K562 (cell line): Measurements from ENCODE around the gene ADAM15. TPM values are rescaled to one million over a fixed set of nuclear protein-coding genes. Genes with fewer than 3 reads are reported as not detected.

Source experiments
- DMBX1 ChIP-seq: fragments of 250-450 bp; sonication (Bioruptor Pico); IDR thresholded peaks from 2 replicates; pipeline ENCODE4 v1.8.0; 2022; ENCODE audit warnings: inconsistent platforms, mild to moderate bottlenecking, moderate library complexity, borderline replicate concordance
- FOXK2 ChIP-seq, 2 experiments: fragments of 450-650 bp; IDR thresholded peaks in 1 of 2; conservative IDR thresholded peaks in 1 of 2; 2 replicates each; pipeline ENCODE4 v1.6.1; 2016; ENCODE audit warnings: low read depth in 2 of 2, mild to moderate bottlenecking in 1 of 2
- MTA1 ChIP-seq: fragments of 450-650 bp; IDR thresholded peaks from 2 replicates; pipeline ENCODE4 v1.6.1; 2017; ENCODE audit warnings: borderline replicate concordance
- NELFE ChIP-seq: IDR thresholded peaks from 2 replicates; pipeline ENCODE4 v1.6.1; 2011; ENCODE audit warnings: mild to moderate bottlenecking; ENCODE audit not compliant: insufficient read depth, insufficient read length
- NFIX ChIP-seq: fragments of 250-450 bp; sonication (Bioruptor Pico); IDR thresholded peaks from 2 replicates; pipeline ENCODE4 v1.4.0; 2020; ENCODE audit warnings: low read depth, mild to moderate bottlenecking, moderate library complexity
- POLR2H ChIP-seq: IDR thresholded peaks from 2 replicates; pipeline ENCODE4 v1.6.1; 2016; ENCODE audit warnings: missing genetic modification characterization, low read depth, mild to moderate bottlenecking, control low read depth, missing compliant biosample characterization, moderate library complexity
- SMARCC2 ChIP-seq: fragments of 450-650 bp; IDR thresholded peaks from 2 replicates; pipeline ENCODE4 v1.6.1; 2017; ENCODE audit warnings: antibody characterized with exemption, moderate library complexity, mild to moderate bottlenecking, low read depth
- SMARCE1 ChIP-seq: fragments of 450-650 bp; IDR thresholded peaks from 2 replicates; pipeline ENCODE4 v1.7.1; 2016; ENCODE audit warnings: mild to moderate bottlenecking
- TAF1 ChIP-seq: IDR thresholded peaks from 2 replicates; pipeline ENCODE4 v1.6.1; 2011; ENCODE audit warnings: mild to moderate bottlenecking, low read length, moderate library complexity; ENCODE audit not compliant: insufficient read depth, control insufficient read depth, severe bottlenecking; ENCODE audit errors: extremely low read depth
- ZEB2 ChIP-seq: fragments of 450-650 bp; IDR thresholded peaks from 2 replicates; pipeline ENCODE4 v1.6.1; 2016
- ZNF12 ChIP-seq: sonication (generic); formaldehyde crosslinking; IDR thresholded peaks from 2 replicates; pipeline ENCODE4 v1.4.0; 2020; ENCODE audit warnings: mild to moderate bottlenecking, missing genetic modification reagents
- ZNF224 ChIP-seq: sonication (generic); formaldehyde crosslinking; IDR thresholded peaks from 2 replicates; pipeline ENCODE4 v1.8.0; 2022; ENCODE audit warnings: mild to moderate bottlenecking, missing genetic modification reagents
- ZNF785 ChIP-seq: fragments of 250-450 bp; sonication (Bioruptor Pico); IDR thresholded peaks from 2 replicates; pipeline ENCODE4 v1.4.0; 2020; ENCODE audit warnings: mild to moderate bottlenecking
- polyA plus RNA-seq, 8 experiments: library from polyadenylated mRNA; depleted of rRNA in 4 of 8; stranded (reverse) in 5 of 8; unstranded in 3 of 8; fragments of >200 nt; fragmentation: Nextera tagmentation in 2 of 8; fragmentation: Illumina TruSeq in 1 of 8; extraction: Ambion mirVana in 2 of 8; extraction: Trizol in 1 of 8; gene quantifications; 2 replicates each; pipeline versions ENCODE4 v1.2.1 to v1.2.3, GENCODE V29; 2011 to 2014; ENCODE audit warnings: inconsistent platforms in 1 of 8, missing spikeins in 1 of 8
- total RNA-seq, 7 experiments: library from RNA; depleted of rRNA in 6 of 7; stranded (reverse); fragments of >200 nt in 6 of 7; fragmentation: Illumina TruSeq in 2 of 7; extraction: Trizol in 2 of 7; gene quantifications; 2 replicates each; pipeline versions ENCODE4 v1.2.1 to v1.2.3, GENCODE V29; 2011 to 2021; ENCODE audit warnings: low replicate concordance in 1 of 7
- TF ChIP-seq, protein P1 (sequence below): fragments of 250-450 bp; sonication (Bioruptor Pico); IDR thresholded peaks from 2 replicates; pipeline ENCODE4 v1.5.0; 2021; ENCODE audit warnings: mild to moderate bottlenecking, moderate library complexity
- TF ChIP-seq, protein P2 (sequence below): fragments of 150-350 bp; conservative IDR thresholded peaks from 2 replicates; pipeline ENCODE4 v1.6.1; 2014; ENCODE audit warnings: low read length
- TF ChIP-seq, protein P3 (sequence below): fragments of 450-650 bp; IDR thresholded peaks from 2 replicates; pipeline ENCODE4 v1.6.1; 2016; ENCODE audit warnings: low read depth, mild to moderate bottlenecking, moderate library complexity
- TF ChIP-seq, protein P4 (sequence below): fragments of 250-450 bp; sonication (Bioruptor Pico); IDR thresholded peaks from 2 replicates; pipeline ENCODE4 v1.8.0; 2021; ENCODE audit warnings: moderate library complexity, mild to moderate bottlenecking, inconsistent platforms
- TF ChIP-seq, protein P5 (sequence below), 2 experiments: fragments of 200-800 bp in 1 of 2; sonication (Bioruptor generic) in 1 of 2; sonication (generic) in 1 of 2; formaldehyde crosslinking in 1 of 2; IDR thresholded peaks in 1 of 2; conservative IDR thresholded peaks in 1 of 2; 2 replicates each; pipeline versions ENCODE4 v1.5.0 to v1.6.1; 2016 to 2020; ENCODE audit warnings: missing compliant biosample characterization in 1 of 2, missing genetic modification characterization in 1 of 2, missing genetic modification reagents in 1 of 2

The ADAM15 gene
- total and polyA plus RNA-seq, 9 of the 15 experiments (the other 6 are each of a cell fraction or from before 2014, with no cell fraction given), result 0.69 to 72.3 (median 32.8) TPM

DNA sequence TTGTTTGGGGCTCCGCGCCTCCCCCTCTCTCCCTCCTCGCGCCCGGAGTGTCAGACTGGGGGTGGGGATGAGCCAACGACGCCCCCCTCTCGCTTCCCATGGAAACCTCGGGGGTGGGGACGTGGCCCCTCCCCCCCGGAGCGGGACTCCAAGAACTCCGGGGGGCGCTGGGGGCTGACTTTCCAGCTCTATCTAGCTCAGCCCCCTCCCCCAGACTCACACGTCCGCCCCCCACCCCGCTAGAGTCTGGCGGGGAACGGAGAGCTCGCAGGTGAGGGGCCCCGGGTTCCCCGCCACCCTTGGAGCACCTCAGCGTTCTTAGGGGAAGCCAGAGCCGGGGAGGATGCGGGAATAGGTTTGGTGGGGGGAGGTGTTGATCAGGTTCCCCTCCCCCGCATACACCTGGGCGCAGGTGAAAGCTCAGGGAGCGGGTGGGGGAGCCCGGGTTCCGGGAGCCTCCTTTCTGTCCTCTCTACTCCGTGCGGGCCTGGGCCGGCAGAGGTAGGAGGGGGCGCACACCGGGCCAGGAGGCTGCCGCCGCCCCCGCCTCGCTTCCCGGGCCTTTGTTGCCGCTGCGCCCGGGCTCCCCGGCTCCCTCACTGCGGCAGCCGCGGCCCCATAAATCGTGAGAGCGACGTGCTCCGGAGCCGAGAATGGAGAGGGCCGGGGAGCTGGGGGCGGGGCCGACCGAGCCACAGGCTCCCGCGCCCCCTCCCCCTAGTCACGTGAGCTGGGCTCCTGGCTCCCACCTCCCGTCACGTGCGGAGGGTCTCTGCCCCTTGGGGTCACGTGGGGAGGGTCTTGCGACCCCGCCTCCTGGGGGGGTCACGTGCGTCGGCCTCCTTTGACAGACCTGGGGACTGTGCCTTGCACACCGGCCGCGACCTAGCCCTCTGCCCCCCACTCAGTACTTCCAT lies 29.5 kb downstream of the ADAM15 start (continued):
- TF ChIP-seq TAF1 (no peak), SMARCE1 (no peak), ZNF12 (no peak), ZNF785 (CRISPR knock-in tag) (no peak), MTA1 (no peak), DMBX1 (CRISPR knock-in tag) (no peak), NFIX (no peak), ZEB2 (peak; percentile 60; the same call in 1 of the 2 replicates), NELFE (no peak), ZNF224 (no peak), FOXK2 (conservative IDR thresholded peaks at IDR 0.05 in 1 of 2, IDR thresholded peaks at IDR 0.05 in 1 of 2; ENCODE audit: low read depth in 2 of 2) (peak in 1 of 2 experiments; percentile 53; a peak in 1 of 4 replicates), POLR2H (no peak), SMARCC2 (no peak)
- TF ChIP-seq, protein P1, sequence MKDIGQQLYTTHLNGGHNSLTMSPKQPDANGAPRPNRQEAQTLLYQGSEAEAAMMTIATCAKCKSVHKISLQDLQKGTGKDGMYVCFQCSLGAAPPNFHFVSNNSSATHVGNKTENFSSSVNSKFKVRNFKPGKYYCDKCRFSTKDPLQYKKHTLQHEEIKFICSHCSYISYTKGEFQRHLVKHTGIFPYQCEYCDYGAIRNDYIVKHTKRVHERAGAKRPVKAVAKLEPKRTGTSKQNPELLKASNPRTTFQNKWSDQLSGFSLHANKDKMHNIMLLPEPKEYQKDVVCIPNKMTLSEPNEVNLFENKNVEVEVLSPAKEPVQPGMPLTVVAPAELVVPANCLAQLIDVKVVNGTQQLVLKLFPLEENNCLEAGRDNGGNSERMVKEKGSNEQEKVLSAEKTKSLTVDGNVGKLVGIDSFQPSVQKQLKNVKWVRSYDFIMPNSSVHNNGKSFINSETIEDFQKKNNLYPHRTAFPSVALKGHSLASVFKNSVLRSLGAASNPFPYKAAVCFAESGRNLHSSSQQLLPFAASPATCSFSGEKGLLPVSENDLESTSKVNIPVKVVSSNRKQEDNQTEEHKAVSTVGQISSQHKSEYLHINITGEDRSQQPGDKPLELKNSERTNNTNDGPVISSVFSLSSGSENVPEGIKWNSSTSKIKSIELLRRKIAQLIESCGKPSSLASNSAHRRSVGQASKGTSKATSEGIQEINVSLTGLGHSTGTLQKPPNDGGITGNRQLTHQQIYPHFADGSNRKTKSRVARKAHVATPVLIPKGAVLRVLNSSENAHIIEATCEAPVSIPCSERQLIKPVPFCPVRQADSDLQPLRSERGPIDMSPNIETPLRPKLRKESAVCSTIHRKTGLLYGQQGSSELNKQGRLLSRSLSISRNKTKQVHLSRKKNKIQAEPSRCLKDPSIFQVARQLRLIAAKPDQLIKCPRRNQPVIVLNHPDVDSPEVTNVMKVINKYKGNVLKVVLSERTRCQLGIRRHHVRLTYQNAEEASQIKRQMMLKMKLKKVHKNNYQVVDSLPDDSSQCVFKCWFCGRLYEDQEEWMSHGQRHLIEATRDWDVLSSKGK, result no peak
- TF ChIP-seq, protein P2, sequence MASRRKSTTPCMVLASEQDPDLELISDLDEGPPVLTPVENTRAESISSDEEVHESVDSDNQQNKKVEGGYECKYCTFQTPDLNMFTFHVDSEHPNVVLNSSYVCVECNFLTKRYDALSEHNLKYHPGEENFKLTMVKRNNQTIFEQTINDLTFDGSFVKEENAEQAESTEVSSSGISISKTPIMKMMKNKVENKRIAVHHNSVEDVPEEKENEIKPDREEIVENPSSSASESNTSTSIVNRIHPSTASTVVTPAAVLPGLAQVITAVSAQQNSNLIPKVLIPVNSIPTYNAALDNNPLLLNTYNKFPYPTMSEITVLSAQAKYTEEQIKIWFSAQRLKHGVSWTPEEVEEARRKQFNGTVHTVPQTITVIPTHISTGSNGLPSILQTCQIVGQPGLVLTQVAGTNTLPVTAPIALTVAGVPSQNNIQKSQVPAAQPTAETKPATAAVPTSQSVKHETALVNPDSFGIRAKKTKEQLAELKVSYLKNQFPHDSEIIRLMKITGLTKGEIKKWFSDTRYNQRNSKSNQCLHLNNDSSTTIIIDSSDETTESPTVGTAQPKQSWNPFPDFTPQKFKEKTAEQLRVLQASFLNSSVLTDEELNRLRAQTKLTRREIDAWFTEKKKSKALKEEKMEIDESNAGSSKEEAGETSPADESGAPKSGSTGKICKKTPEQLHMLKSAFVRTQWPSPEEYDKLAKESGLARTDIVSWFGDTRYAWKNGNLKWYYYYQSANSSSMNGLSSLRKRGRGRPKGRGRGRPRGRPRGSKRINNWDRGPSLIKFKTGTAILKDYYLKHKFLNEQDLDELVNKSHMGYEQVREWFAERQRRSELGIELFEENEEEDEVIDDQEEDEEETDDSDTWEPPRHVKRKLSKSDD, result no peak
- TF ChIP-seq, protein P3, sequence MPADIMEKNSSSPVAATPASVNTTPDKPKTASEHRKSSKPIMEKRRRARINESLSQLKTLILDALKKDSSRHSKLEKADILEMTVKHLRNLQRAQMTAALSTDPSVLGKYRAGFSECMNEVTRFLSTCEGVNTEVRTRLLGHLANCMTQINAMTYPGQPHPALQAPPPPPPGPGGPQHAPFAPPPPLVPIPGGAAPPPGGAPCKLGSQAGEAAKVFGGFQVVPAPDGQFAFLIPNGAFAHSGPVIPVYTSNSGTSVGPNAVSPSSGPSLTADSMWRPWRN, result no peak
- TF ChIP-seq, protein P4, sequence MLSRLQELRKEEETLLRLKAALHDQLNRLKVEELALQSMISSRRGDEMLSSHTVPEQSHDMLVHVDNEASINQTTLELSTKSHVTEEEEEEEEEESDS (CRISPR knock-in tag), result no peak
- TF ChIP-seq, protein P5, sequence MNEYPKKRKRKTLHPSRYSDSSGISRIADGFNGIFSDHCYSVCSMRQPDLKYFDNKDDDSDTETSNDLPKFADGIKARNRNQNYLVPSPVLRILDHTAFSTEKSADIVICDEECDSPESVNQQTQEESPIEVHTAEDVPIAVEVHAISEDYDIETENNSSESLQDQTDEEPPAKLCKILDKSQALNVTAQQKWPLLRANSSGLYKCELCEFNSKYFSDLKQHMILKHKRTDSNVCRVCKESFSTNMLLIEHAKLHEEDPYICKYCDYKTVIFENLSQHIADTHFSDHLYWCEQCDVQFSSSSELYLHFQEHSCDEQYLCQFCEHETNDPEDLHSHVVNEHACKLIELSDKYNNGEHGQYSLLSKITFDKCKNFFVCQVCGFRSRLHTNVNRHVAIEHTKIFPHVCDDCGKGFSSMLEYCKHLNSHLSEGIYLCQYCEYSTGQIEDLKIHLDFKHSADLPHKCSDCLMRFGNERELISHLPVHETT (CRISPR knock-in tag; conservative IDR thresholded peaks at IDR 0.05 in 1 of 2, IDR thresholded peaks at IDR 0.05 in 1 of 2), result no peak
